Activated T-cell treated with anti-CD3 and anti-CD28 coated beads, Interleukin-2, amount 50 U/mL, for 24 hours (primary cell): Measurements from ENCODE around the gene DAW1.

Experiments used
- DNase-seq: peaks from one replicate; pipeline ENCODE4 v3.0.0-alpha.2; 2020
- H3K27ac Mint-ChIP-seq: 2 replicates; pipeline ENCODE4 v1.8.0; 2020; ENCODE audit warnings: mild to moderate bottlenecking, mixed read lengths
- H3K27me3 Mint-ChIP-seq: 2 replicates; pipeline ENCODE4 v1.8.0; 2020; ENCODE audit warnings: mixed read lengths
- H3K36me3 Mint-ChIP-seq: 2 replicates; pipeline ENCODE4 v1.8.0; 2020; ENCODE audit warnings: low read depth, mixed read lengths
- H3K4me1 Mint-ChIP-seq: 2 replicates; pipeline ENCODE4 v1.8.0; 2020; ENCODE audit warnings: low read depth, mixed read lengths
- H3K4me3 Mint-ChIP-seq: 2 replicates; pipeline ENCODE4 v1.8.0; 2020; ENCODE audit warnings: mild to moderate bottlenecking, moderate library complexity, mixed read lengths
- H3K9me3 Mint-ChIP-seq: 2 replicates; pipeline ENCODE4 v1.8.0; 2020; ENCODE audit warnings: mixed read lengths

Gene DAW1

GRCh38 chr2:227848586-227848985, 22.8 kb upstream of the DAW1 start:
- peaks cover 2% of the 10 kb centered on the region for H3K27me3 Mint-ChIP-seq
- no peaks in the 10 kb centered on the region for H3K36me3 Mint-ChIP-seq
- peak overlapping the region; percentile 80 for H3K27ac Mint-ChIP-seq
- H3K9me3 Mint-ChIP-seq = no peaks in the 10 kb centered on the region
- peak overlapping the region; percentile 53 for H3K4me3 Mint-ChIP-seq
- DNase-seq = no peak
- H3K4me1 Mint-ChIP-seq = peaks cover 19% of the 10 kb centered on the region

- Mint-ChIP-seq H3K36me3 (no peaks in the 10 kb centered on the region), H3K4me1 (peaks cover 19% of the 10 kb centered on the region), H3K27ac (peak overlapping the region; percentile 76), H3K4me3 (no peak overlapping the region), H3K27me3 (peaks cover 2% of the 10 kb centered on the region), H3K9me3 (no peaks in the 10 kb centered on the region)
- DNase-seq = no peak
Measured at GRCh38 chr2:227849906-227850305, 21.5 kb upstream of the DAW1 start.

- peaks cover 8% of the 10 kb centered on the region for H3K27me3 Mint-ChIP-seq
- DNase-seq = no peak
- peaks cover 8% of the 10 kb centered on the region for H3K4me1 Mint-ChIP-seq
- no peaks in the 10 kb centered on the region for H3K36me3 Mint-ChIP-seq
- no peak overlapping the region for H3K4me3 Mint-ChIP-seq
- H3K27ac Mint-ChIP-seq = no peak overlapping the region
- H3K9me3 Mint-ChIP-seq = no peaks in the 10 kb centered on the region
Measured at GRCh38 chr2:227853204-227853629, 18.2 kb upstream of the DAW1 start.

GRCh38 chr2:227853765-227854271, 17.6 kb upstream of the DAW1 start:
- H3K27ac Mint-ChIP-seq = no peak overlapping the region
- DNase-seq = no peak
- no peaks in the 10 kb centered on the region for H3K36me3 Mint-ChIP-seq
- H3K27me3 Mint-ChIP-seq = peaks cover 8% of the 10 kb centered on the region
- no peak overlapping the region for H3K4me3 Mint-ChIP-seq
- H3K9me3 Mint-ChIP-seq = no peaks in the 10 kb centered on the region
- H3K4me1 Mint-ChIP-seq = peaks cover 4% of the 10 kb centered on the region

GRCh38 chr2:227855440-227855839, 16.0 kb upstream of the DAW1 start:
- Mint-ChIP-seq H3K4me1 (no peaks in the 10 kb centered on the region), H3K27me3 (peaks cover 8% of the 10 kb centered on the region)

GRCh38 chr2:227856697-227857096, 14.7 kb upstream of the DAW1 start:
- H3K27ac Mint-ChIP-seq = no peak overlapping the region
- H3K27me3 Mint-ChIP-seq = peaks cover 8% of the 10 kb centered on the region
- DNase-seq = no peak
- no peak overlapping the region for H3K4me3 Mint-ChIP-seq
- H3K36me3 Mint-ChIP-seq = no peaks in the 10 kb centered on the region
- H3K9me3 Mint-ChIP-seq = no peaks in the 10 kb centered on the region
- H3K4me1 Mint-ChIP-seq = no peaks in the 10 kb centered on the region

More at GRCh38 chr2:227855440-227855839, 16.0 kb upstream of the DAW1 start:
- H3K9me3 Mint-ChIP-seq = no peaks in the 10 kb centered on the region
- H3K27ac Mint-ChIP-seq = no peak overlapping the region
- no peaks in the 10 kb centered on the region for H3K36me3 Mint-ChIP-seq
- no peak for DNase-seq
- no peak overlapping the region for H3K4me3 Mint-ChIP-seq

GRCh38 chr2:227860221-227860641, 11.2 kb upstream of the DAW1 start:
- Mint-ChIP-seq H3K4me1 (no peaks in the 10 kb centered on the region), H3K27ac (no peak overlapping the region)
- DNase-seq = no peak

GRCh38 chr2:227861011-227861410, 10.4 kb upstream of the DAW1 start:
- H3K27ac Mint-ChIP-seq = no peak overlapping the region

More at GRCh38 chr2:227860221-227860641, 11.2 kb upstream of the DAW1 start:
- no peak overlapping the region for H3K4me3 Mint-ChIP-seq
- no peaks in the 10 kb centered on the region for H3K36me3 Mint-ChIP-seq
- no peaks in the 10 kb centered on the region for H3K9me3 Mint-ChIP-seq
- peaks cover 10% of the 10 kb centered on the region for H3K27me3 Mint-ChIP-seq

GRCh38 chr2:227862227-227862740, 9.1 kb upstream of the DAW1 start:
- DNase-seq = no peak
- H3K27me3 Mint-ChIP-seq = peaks cover 5% of the 10 kb centered on the region
- H3K27ac Mint-ChIP-seq = no peak overlapping the region
- no peak overlapping the region for H3K4me3 Mint-ChIP-seq
- H3K4me1 Mint-ChIP-seq = no peaks in the 10 kb centered on the region
- no peaks in the 10 kb centered on the region for H3K36me3 Mint-ChIP-seq
- H3K9me3 Mint-ChIP-seq = no peaks in the 10 kb centered on the region

More at GRCh38 chr2:227861011-227861410, 10.4 kb upstream of the DAW1 start:
- no peaks in the 10 kb centered on the region for H3K4me1 Mint-ChIP-seq
- no peaks in the 10 kb centered on the region for H3K9me3 Mint-ChIP-seq
- H3K36me3 Mint-ChIP-seq = no peaks in the 10 kb centered on the region
- peaks cover 7% of the 10 kb centered on the region for H3K27me3 Mint-ChIP-seq
- DNase-seq = no peak
- no peak overlapping the region for H3K4me3 Mint-ChIP-seq

- no peak for DNase-seq
- Mint-ChIP-seq H3K36me3 (no peaks in the 10 kb centered on the region), H3K27ac (no peak overlapping the region), H3K27me3 (peaks cover 5% of the 10 kb centered on the region), H3K9me3 (no peaks in the 10 kb centered on the region), H3K4me1 (no peaks in the 10 kb centered on the region), H3K4me3 (no peak overlapping the region)
Measured at GRCh38 chr2:227862741-227863588, 8.5 kb upstream of the DAW1 start.

GRCh38 chr2:227864161-227864756, 7.2 kb upstream of the DAW1 start:
- Mint-ChIP-seq H3K4me1 (no peaks in the 10 kb centered on the region), H3K36me3 (no peaks in the 10 kb centered on the region), H3K9me3 (no peaks in the 10 kb centered on the region), H3K27ac (no peak overlapping the region), H3K27me3 (peaks cover 5% of the 10 kb centered on the region), H3K4me3 (no peak overlapping the region)
- no peak for DNase-seq

- Mint-ChIP-seq H3K4me3 (no peak overlapping the region), H3K36me3 (no peaks in the 10 kb centered on the region), H3K27me3 (peaks cover 15% of the 10 kb centered on the region), H3K27ac (no peak overlapping the region), H3K9me3 (no peaks in the 10 kb centered on the region), H3K4me1 (no peaks in the 10 kb centered on the region)
- no peak for DNase-seq
Measured at GRCh38 chr2:227865291-227865690, 6.1 kb upstream of the DAW1 start.

- Mint-ChIP-seq H3K4me1 (no peaks in the 10 kb centered on the region), H3K4me3 (no peak overlapping the region), H3K36me3 (no peaks in the 10 kb centered on the region), H3K27ac (no peak overlapping the region), H3K27me3 (peaks cover 23% of the 10 kb centered on the region), H3K9me3 (no peaks in the 10 kb centered on the region)
- DNase-seq = no peak
Measured at GRCh38 chr2:227867386-227867785, 4.0 kb upstream of the DAW1 start.

- Mint-ChIP-seq H3K4me1 (no peaks in the 10 kb centered on the region), H3K4me3 (no peak overlapping the region), H3K9me3 (no peaks in the 10 kb centered on the region), H3K36me3 (no peaks in the 10 kb centered on the region), H3K27me3 (peaks cover 40% of the 10 kb centered on the region), H3K27ac (no peak overlapping the region)
- DNase-seq = no peak
Measured at GRCh38 chr2:227870710-227871374, 589 bp upstream of the DAW1 start.
